C4-2B (cell line): ENCODE measurements around the gene NT5DC2.

Source experiments
- CTCF ChIP-seq: fragments of 450-650 bp; conservative IDR thresholded peaks from 2 replicates; pipeline ENCODE4 v1.5.1; 2017; ENCODE audit warnings: mild to moderate bottlenecking
- ZFX ChIP-seq: fragments of 450-650 bp; IDR thresholded peaks from 2 replicates; pipeline ENCODE4 v1.6.1; 2017

GRCh38 chr3:52483577-52484381 lies 49.9 kb downstream of the NT5DC2 start:
- no peak for TF ChIP-seq CTCF
- TF ChIP-seq ZFX: no peak
